ENCODE data around the gene FAH. TPM values are rescaled to one million over a fixed set of nuclear protein-coding genes. Genes with fewer than 3 reads are reported as not detected.
"Not testable (repeated sequence)": the region's sequence is repeated elsewhere in the genome, so short reads cannot be mapped to it uniquely, and the experiment has no call there.

FAH gene
- polyA plus RNA-seq, 1 donor from 2014 or later, result 3.1 TPM

DNA sequence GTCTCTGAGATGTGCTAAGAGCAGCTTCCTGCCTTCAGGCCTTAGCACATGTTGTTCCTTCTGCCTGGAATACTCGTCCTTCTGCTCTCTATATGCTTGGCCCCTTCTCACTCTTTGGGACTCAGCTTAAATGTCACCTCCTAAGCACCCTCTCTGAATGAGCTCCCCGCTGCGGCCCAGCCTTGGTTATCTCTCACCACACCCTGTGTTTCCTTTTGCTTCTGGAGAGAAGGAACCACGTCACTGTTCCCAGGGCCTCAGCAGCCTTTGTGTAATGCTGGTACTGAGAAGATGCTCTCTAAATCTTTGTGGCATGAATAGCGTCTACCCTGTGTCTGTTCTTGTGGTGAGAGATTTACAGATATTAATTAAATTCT, 2.2 kb downstream of the FAH start:
- Histone ChIP-seq H3K9ac (ENCODE audit: low read length) (no peak overlapping the region), H3F3A (ENCODE audit: insufficient read depth, low read length, poor library complexity, severe bottlenecking) (peaks cover 8% of the 10 kb centered on the region), H2AFZ (ENCODE audit: low read depth, low read length) (no peak overlapping the region), H4K20me1 (ENCODE audit: insufficient read depth) (no peaks in the 10 kb centered on the region), H3K27me3 (ENCODE audit: insufficient read depth, low read depth, low read length) (no peaks in the 10 kb centered on the region), H3K79me2 (replicated peaks; ENCODE audit: insufficient read depth, low read length) (no peaks in the 10 kb centered on the region), H3K9me3 (ENCODE audit: low read length) (no peaks in the 10 kb centered on the region), H3K4me2 (ENCODE audit: low read length) (no peak overlapping the region), H3K4me3 (ENCODE audit: low read length) (no peak overlapping the region), H3K27ac (ENCODE audit: low read length) (no peak overlapping the region), H3K36me3 (ENCODE audit: insufficient read depth, low read length) (no peaks in the 10 kb centered on the region), H3K9me2 (ENCODE audit: insufficient read depth, low read length) (no peaks in the 10 kb centered on the region)
- TF ChIP-seq EP300 (conservative IDR thresholded peaks at IDR 0.05; ENCODE audit: poor library complexity, severe bottlenecking) (no peak), SMC3 (conservative IDR thresholded peaks at IDR 0.05; ENCODE audit: poor library complexity) (no peak), EZH2 (IDR thresholded peaks at IDR 0.05; ENCODE audit: borderline replicate concordance, insufficient read depth, low read length, poor library complexity, severe bottlenecking) (no peak), RAD21 (conservative IDR thresholded peaks at IDR 0.05) (no peak), MXI1 (conservative IDR thresholded peaks at IDR 0.05; ENCODE audit: poor library complexity, severe bottlenecking) (no peak), TAF1 (IDR thresholded peaks at IDR 0.05; ENCODE audit: low read depth) (no peak), POLR2AphosphoS5 (IDR thresholded peaks at IDR 0.05) (no peak)

DNA sequence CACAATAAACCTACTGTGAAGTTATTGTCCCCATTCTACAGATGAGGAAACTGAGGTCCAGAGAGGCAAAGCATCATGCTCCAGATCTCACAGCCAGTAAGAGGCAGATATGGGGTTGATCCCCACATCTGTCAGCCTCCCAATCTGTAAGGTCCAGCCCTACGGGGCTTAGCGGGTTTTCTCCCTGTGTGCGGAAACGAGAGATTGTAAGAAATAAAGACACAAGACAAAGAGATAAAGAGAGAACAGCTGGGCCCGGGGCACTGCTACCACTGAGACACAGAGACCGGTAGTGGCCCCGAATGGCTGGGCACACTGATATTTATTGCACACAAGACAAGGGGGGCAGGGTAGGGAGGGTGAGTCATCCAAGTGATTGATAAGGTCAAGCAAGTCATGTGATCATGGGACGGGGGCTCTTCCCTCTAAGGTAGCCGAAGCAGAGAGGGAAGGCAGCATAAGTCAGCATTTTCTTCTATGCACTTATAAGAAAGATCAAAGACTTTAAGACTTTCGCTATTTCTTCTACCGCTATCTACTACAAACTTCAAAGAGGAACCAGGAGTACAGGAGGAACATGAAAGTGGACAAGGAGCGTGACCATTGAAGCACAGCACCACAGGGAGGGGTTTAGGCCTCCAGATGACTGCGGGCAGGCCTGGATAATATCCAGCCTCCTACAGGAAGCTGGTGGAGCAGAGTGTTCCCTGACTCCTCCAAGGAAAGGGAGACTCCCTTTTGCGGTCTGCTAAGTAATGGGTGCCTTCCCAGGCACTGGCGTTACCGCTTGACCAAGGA, 2.8 kb downstream of the FAH start:
- H3F3A ChIP-seq (ENCODE audit: insufficient read depth, low read length, poor library complexity, severe bottlenecking); H3K27ac ChIP-seq (ENCODE audit: low read length); H2AFZ ChIP-seq (ENCODE audit: low read depth, low read length); H3K9me3 ChIP-seq (ENCODE audit: low read length); H3K27me3 ChIP-seq (ENCODE audit: insufficient read depth, low read depth, low read length); H3K9me2 ChIP-seq (ENCODE audit: insufficient read depth, low read length); H3K36me3 ChIP-seq (ENCODE audit: insufficient read depth, low read length); H3K79me2 ChIP-seq (replicated peaks; ENCODE audit: insufficient read depth, low read length); H3K4me2 ChIP-seq (ENCODE audit: low read length); H3K4me3 ChIP-seq (ENCODE audit: low read length); H3K9ac ChIP-seq (ENCODE audit: low read length); H4K20me1 ChIP-seq (ENCODE audit: insufficient read depth): not testable (repeated sequence)

DNA sequence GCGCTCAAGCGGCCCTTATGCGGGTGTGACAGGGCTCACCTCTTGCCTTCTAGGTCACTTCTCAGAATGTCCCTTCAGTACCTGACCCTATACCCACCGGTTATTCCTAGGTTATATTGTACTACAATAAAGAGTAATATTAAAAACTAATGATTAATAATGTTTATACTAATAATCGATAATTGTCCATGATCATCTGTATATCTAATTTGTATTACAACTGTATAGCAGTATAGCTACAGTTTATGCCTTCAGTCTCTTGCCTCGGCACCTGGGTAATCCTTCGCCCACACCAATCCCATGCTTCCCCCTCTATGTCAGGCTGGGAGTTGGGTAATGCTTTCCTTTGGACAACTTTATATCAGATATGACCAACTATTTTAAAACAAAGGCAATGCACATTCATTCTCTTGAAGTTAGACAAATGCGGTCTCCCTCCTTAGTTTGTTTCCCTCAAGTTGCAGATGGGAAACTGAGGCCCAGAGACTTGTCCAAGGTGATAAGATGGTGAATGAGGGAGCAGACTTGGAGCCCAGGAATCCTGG, 3.4 kb downstream of the FAH start:
- no peaks in the 10 kb centered on the region for H3K36me3 ChIP-seq (ENCODE audit: insufficient read depth, low read length)
- H3K27ac ChIP-seq (ENCODE audit: low read length), result no peak overlapping the region
- TF ChIP-seq SMC3 (conservative IDR thresholded peaks at IDR 0.05; ENCODE audit: poor library complexity) (no peak), POLR2AphosphoS5 (IDR thresholded peaks at IDR 0.05) (no peak), MXI1 (conservative IDR thresholded peaks at IDR 0.05; ENCODE audit: poor library complexity, severe bottlenecking) (no peak), EP300 (conservative IDR thresholded peaks at IDR 0.05; ENCODE audit: poor library complexity, severe bottlenecking) (no peak), TAF1 (IDR thresholded peaks at IDR 0.05; ENCODE audit: low read depth) (no peak), RAD21 (conservative IDR thresholded peaks at IDR 0.05) (no peak), EZH2 (IDR thresholded peaks at IDR 0.05; ENCODE audit: borderline replicate concordance, insufficient read depth, low read length, poor library complexity, severe bottlenecking) (no peak)
- H3K27me3 ChIP-seq (ENCODE audit: insufficient read depth, low read depth, low read length), result no peaks in the 10 kb centered on the region
- H3K4me3 ChIP-seq (ENCODE audit: low read length), result no peak overlapping the region
- H3K79me2 ChIP-seq (replicated peaks; ENCODE audit: insufficient read depth, low read length), result no peaks in the 10 kb centered on the region
- no peak overlapping the region for H3K9ac ChIP-seq (ENCODE audit: low read length)
- no peaks in the 10 kb centered on the region for H3K9me3 ChIP-seq (ENCODE audit: low read length)
- peaks cover 8% of the 10 kb centered on the region for H3F3A ChIP-seq (ENCODE audit: insufficient read depth, low read length, poor library complexity, severe bottlenecking)
- H2AFZ ChIP-seq (ENCODE audit: low read depth, low read length), result no peak overlapping the region
- no peaks in the 10 kb centered on the region for H4K20me1 ChIP-seq (ENCODE audit: insufficient read depth)
- H3K9me2 ChIP-seq (ENCODE audit: insufficient read depth, low read length), result no peaks in the 10 kb centered on the region
- no peak overlapping the region for H3K4me2 ChIP-seq (ENCODE audit: low read length)

DNA sequence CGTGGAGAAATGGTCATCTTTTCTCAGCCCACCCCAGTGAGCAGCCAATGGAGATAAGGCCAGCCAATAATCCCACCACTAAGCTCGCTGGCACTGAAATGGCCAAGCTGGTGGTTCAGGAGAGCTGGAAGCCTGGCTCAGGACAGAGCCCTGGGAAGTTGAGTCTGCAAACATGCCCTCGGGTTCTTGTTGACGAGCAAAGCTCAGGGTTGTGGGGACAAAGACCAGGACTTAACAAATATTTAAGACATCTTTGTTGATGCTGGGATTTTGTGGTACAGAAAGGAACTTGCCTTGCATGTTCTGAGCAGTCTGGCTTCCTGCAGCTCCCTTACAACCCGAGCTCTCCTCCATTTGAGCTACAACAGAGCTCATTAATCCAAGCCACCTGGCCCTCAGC, 4.4 kb downstream of the FAH start:
- TF ChIP-seq RAD21 (conservative IDR thresholded peaks at IDR 0.05) (no peak), MXI1 (conservative IDR thresholded peaks at IDR 0.05; ENCODE audit: poor library complexity, severe bottlenecking) (no peak), SMC3 (conservative IDR thresholded peaks at IDR 0.05; ENCODE audit: poor library complexity) (no peak), POLR2AphosphoS5 (IDR thresholded peaks at IDR 0.05) (no peak), EP300 (conservative IDR thresholded peaks at IDR 0.05; ENCODE audit: poor library complexity, severe bottlenecking) (no peak), TAF1 (IDR thresholded peaks at IDR 0.05; ENCODE audit: low read depth) (no peak), EZH2 (IDR thresholded peaks at IDR 0.05; ENCODE audit: borderline replicate concordance, insufficient read depth, low read length, poor library complexity, severe bottlenecking) (no peak)
- TF ChIP-seq, protein P1, sequence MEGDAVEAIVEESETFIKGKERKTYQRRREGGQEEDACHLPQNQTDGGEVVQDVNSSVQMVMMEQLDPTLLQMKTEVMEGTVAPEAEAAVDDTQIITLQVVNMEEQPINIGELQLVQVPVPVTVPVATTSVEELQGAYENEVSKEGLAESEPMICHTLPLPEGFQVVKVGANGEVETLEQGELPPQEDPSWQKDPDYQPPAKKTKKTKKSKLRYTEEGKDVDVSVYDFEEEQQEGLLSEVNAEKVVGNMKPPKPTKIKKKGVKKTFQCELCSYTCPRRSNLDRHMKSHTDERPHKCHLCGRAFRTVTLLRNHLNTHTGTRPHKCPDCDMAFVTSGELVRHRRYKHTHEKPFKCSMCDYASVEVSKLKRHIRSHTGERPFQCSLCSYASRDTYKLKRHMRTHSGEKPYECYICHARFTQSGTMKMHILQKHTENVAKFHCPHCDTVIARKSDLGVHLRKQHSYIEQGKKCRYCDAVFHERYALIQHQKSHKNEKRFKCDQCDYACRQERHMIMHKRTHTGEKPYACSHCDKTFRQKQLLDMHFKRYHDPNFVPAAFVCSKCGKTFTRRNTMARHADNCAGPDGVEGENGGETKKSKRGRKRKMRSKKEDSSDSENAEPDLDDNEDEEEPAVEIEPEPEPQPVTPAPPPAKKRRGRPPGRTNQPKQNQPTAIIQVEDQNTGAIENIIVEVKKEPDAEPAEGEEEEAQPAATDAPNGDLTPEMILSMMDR (IDR thresholded peaks at IDR 0.05; ENCODE audit: poor library complexity, severe bottlenecking), result no peak
- TF ChIP-seq, protein P2, sequence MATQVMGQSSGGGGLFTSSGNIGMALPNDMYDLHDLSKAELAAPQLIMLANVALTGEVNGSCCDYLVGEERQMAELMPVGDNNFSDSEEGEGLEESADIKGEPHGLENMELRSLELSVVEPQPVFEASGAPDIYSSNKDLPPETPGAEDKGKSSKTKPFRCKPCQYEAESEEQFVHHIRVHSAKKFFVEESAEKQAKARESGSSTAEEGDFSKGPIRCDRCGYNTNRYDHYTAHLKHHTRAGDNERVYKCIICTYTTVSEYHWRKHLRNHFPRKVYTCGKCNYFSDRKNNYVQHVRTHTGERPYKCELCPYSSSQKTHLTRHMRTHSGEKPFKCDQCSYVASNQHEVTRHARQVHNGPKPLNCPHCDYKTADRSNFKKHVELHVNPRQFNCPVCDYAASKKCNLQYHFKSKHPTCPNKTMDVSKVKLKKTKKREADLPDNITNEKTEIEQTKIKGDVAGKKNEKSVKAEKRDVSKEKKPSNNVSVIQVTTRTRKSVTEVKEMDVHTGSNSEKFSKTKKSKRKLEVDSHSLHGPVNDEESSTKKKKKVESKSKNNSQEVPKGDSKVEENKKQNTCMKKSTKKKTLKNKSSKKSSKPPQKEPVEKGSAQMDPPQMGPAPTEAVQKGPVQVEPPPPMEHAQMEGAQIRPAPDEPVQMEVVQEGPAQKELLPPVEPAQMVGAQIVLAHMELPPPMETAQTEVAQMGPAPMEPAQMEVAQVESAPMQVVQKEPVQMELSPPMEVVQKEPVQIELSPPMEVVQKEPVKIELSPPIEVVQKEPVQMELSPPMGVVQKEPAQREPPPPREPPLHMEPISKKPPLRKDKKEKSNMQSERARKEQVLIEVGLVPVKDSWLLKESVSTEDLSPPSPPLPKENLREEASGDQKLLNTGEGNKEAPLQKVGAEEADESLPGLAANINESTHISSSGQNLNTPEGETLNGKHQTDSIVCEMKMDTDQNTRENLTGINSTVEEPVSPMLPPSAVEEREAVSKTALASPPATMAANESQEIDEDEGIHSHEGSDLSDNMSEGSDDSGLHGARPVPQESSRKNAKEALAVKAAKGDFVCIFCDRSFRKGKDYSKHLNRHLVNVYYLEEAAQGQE (IDR thresholded peaks at IDR 0.05; ENCODE audit: borderline replicate concordance), result no peak
- Histone ChIP-seq H3K9ac (ENCODE audit: low read length) (no peak overlapping the region), H3F3A (ENCODE audit: insufficient read depth, low read length, poor library complexity, severe bottlenecking) (peaks cover 8% of the 10 kb centered on the region), H3K4me2 (ENCODE audit: low read length) (no peak overlapping the region), H3K9me2 (ENCODE audit: insufficient read depth, low read length) (no peaks in the 10 kb centered on the region), H4K20me1 (ENCODE audit: insufficient read depth) (no peaks in the 10 kb centered on the region), H3K27ac (ENCODE audit: low read length) (no peak overlapping the region), H3K4me3 (ENCODE audit: low read length) (no peak overlapping the region), H3K27me3 (ENCODE audit: insufficient read depth, low read depth, low read length) (no peaks in the 10 kb centered on the region), H3K79me2 (replicated peaks; ENCODE audit: insufficient read depth, low read length) (no peaks in the 10 kb centered on the region), H3K36me3 (ENCODE audit: insufficient read depth, low read length) (no peaks in the 10 kb centered on the region), H3K9me3 (ENCODE audit: low read length) (no peaks in the 10 kb centered on the region), H2AFZ (ENCODE audit: low read depth, low read length) (no peak overlapping the region)

All from neural cell (in vitro differentiated cells).